GM10266 (cell line): ENCODE measurements around the gene PREX1.
"Not testable (repeated sequence)": the region's sequence is repeated elsewhere in the genome, so short reads cannot be mapped to it uniquely, and the experiment has no call there.

Experiments used
- DNase-seq: peaks from one replicate; pipeline ENCODE4 v3.0.0; 2012; ENCODE audit errors: extremely low spot score
- CTCF ChIP-seq: IDR thresholded peaks from 2 replicates; pipeline ENCODE4 v1.5.1; 2012; ENCODE audit warnings: mild to moderate bottlenecking, low read depth; ENCODE audit not compliant: control insufficient read depth, insufficient read depth; ENCODE audit errors: missing control alignments

Gene PREX1

GRCh38 chr20:48777821-48778220 lies 50.0 kb downstream of the PREX1 start:
- DNase-seq, result no peak
- TF ChIP-seq CTCF, result no peak

- DNase-seq, result no peak
- no peak for TF ChIP-seq CTCF
These were observed 50.8 kb downstream of the PREX1 start for GRCh38 chr20:48777005-48777404.

- TF ChIP-seq CTCF, result no peak
- no peak for DNase-seq
These were observed 51.5 kb downstream of the PREX1 start for GRCh38 chr20:48776306-48776705.

- not testable (repeated sequence) for DNase-seq
These were observed 52.3 kb downstream of the PREX1 start for GRCh38 chr20:48775545-48775944.

GRCh38 chr20:48774696-48775095 lies 53.1 kb downstream of the PREX1 start:
- TF ChIP-seq CTCF, result no peak
- no peak for DNase-seq

- no peak for TF ChIP-seq CTCF
- no peak for DNase-seq
These were observed 53.9 kb downstream of the PREX1 start for GRCh38 chr20:48773837-48774418.

- DNase-seq, result no peak
These were observed 55.4 kb downstream of the PREX1 start for GRCh38 chr20:48772183-48772976.

More at GRCh38 chr20:48772183-48772976, 55.4 kb downstream of the PREX1 start:
- TF ChIP-seq CTCF, result no peak
